A549 treated with CpdA at 1 μM for 4 hours (cell line): Measurements from ENCODE around the gene CR1. TPM values are rescaled to one million over a fixed set of nuclear protein-coding genes. Genes with fewer than 3 reads are reported as not detected.

Experiments used
- total RNA-seq: library from RNA; stranded (reverse); fragments of 200-300 nt; extraction: Qiagen RNA extraction; gene quantifications from 5 replicates; pipeline ENCODE4 v1.2.3, GENCODE V29; 2022; ENCODE audit warnings: low read depth

The CR1 gene
- total RNA-seq, result not detected in 5 replicates

DNA sequence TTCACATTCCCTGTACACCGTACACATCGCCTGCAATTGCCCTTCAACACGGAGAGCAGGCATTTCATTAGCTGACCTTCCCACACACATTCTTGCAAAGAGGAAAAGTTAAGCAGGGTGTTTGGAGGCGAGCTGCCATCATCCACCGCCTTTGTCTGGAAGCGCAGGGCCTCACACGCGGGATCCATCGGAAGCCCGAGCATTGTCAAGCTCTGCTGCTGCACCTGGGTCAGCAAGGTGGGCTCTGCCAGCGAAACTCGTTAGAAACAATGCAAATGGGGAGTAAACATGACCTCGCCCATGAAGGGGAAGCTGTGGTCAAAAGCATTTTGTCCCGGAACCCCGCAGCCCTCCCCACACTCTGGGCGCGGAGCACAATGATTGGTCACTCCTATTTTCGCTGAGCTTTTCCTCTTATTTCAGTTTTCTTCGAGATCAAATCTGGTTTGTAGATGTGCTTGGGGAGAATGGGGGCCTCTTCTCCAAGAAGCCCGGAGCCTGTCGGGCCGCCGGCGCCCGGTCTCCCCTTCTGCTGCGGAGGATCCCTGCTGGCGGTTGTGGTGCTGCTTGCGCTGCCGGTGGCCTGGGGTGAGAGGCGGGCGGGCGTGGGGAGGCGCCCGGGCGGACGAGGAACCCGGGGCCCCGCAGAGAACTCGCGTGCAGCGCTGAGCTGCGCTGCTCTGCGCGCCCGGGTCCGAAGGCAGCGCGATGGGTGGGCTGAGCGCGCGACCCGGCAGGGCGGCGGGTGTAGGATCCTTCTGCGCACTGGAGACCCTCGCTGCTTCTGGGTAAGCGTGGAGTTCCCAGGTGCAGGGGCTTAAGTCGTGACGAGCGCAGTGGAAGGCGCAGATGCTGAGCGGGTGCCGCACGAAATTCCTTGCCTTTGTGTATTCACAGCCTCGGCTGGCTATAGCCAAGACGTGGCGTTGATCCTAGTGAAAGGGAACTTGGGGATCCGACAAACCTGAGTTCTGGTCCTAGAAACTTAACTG is at the start of gene CR1:
CR1 (plus strand) TSS at position 357 of the 992 bp plus-strand sequence; CDS start at position 468, 111 bp downstream.

GRCh38 chr1:207454046-207454964 is 41.7 kb upstream of the CR1 start, which contains the start of gene CR2:
TSS of gene CR2 (plus strand) at chr1:207454328. CDS start at chr1:207454419, 91 bp downstream.

DNA sequence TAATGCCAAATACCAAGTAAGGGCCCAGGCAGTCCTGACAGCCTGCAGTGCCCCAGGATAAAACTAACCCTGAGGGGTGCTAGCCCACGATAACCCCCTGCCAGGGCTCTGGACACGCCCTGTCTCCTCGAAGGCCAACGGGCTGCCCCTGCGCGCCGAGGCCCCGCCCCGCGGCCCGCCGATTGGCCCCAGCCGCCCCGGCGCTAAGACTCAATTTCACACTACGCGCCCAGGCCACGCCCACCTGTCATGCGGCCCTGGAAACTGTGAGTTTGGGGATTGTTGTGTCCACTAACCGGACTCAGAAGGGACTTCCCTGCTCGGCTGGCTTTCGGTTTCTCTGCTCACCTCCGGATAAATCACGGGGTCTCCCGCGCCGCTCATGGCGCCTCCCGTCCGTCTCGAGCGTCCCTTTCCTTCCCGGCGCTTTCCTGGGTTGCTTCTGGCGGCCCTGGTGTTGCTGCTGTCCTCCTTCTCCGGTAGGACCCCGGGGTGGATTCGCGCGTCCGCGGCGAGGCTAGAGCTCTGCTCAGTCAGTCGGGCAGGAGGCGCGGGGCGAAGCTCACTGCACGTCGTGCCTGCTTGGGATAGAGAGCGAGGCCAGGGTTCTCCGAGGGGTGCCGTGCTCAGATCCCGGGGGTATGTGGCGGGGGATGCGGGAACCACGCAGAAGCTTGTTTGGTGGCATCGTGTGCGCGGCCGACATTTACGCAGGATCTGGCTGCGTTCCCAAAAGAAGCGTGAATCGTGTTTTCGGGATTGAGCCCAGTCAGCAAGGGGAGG is 149.1 kb downstream of the CR1 start, which contains the start of gene CR1L:
CR1L (plus strand) TSS at position 282 of the 783 bp plus-strand sequence; CDS start at position 383, 101 bp downstream.

Other genes with a start within 250 kb of the CR1 start
- 98.0 to 135 TPM (median 116 TPM) in 5 replicates for gene CD55, start 174.5 kb upstream of the CR1 start, total RNA-seq
- gene CR2, start 41.8 kb upstream of the CR1 start, total RNA-seq, result 0.03 TPM in 1 of 5 replicates, not detected in the others
- 0.71 TPM in 1 of 5 replicates, not detected in the others for gene CR1L, start 149.0 kb downstream of the CR1 start, total RNA-seq